GM12873 (cell line): Measurements from ENCODE around the gene NTRK3.

Source experiments
- CTCF ChIP-seq: IDR thresholded peaks from 2 replicates; pipeline ENCODE4 v1.5.1; 2012; ENCODE audit warnings: low read depth, mild to moderate bottlenecking, moderate library complexity, low read length, control low read depth; ENCODE audit not compliant: insufficient read depth; ENCODE audit errors: missing control alignments

Gene NTRK3

DNA sequence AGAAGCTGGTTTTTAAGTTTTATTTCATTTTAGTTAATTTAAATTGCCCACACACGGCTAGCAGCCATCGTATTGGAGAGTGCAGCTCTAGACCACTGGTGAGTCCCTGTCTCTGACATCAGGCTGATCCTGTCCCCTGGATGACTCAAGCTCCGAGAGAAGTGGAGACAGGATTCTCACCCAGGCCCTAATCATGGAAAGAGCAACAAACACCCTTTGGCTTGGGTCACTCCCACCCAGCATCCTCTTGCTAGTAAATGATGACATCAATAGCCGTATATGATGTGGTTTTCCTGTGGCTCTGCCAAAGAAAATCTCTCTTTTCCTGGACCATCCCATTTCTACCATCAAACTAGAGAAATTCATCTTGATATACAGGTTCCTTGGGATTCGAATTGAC is 182.2 kb downstream of the NTRK3 start:
- no peak for TF ChIP-seq CTCF

GRCh38 chr15:88073391-88073691 is 183.2 kb downstream of the NTRK3 start:
- no peak for TF ChIP-seq CTCF

GRCh38 chr15:88072598-88073390 is 183.7 kb downstream of the NTRK3 start:
- no peak for TF ChIP-seq CTCF

- no peak for TF ChIP-seq CTCF
Measured at GRCh38 chr15:88071141-88071540, 185.4 kb downstream of the NTRK3 start.

DNA sequence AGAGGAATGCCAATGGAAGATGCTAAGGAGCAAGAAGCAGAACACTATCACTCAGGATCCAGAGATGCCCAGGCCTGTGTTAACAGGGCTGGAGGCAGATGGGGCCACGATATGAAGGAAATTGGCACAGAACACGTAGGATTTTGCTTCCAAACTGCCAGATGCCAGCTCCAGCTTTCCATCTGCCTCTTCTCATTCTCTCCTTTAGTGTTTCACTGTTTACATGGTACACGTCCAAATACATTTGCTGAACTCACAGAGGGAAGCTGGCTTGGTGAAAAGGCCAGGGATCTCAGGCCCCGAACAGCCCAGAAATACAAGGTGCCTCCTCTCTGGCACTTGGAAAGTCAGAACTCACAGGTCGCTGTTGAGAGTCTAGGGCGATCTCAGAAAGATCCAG is 187.0 kb downstream of the NTRK3 start:
- no peak for TF ChIP-seq CTCF

DNA sequence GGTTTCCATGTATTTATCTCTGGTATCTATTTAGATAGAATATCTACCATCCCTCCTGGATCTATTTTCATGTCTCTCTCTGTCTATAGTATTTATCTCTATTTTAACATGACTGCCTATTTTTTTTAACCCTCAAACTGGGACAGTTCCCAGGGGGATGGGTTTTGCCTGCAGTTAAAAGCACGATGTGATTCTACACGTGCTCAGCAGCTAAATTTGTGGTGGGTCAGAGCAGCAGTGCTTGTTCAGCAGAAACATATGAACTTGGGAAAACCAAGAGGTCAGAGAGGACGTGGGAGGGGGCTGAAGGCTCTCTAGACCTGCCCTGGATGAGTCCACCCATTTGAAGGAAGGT is 189.2 kb downstream of the NTRK3 start:
- no peak for TF ChIP-seq CTCF

- no peak for TF ChIP-seq CTCF
Measured at GRCh38 chr15:88066636-88067330, 189.8 kb downstream of the NTRK3 start.
